Ovary (tissue), 3 donors: ENCODE results near the gene PARP11.

ENCODE experiments used
- CTCF ChIP-seq, 3 donors: fragments of 450-650 bp in 2 of 3; fragments of 200-600 bp in 1 of 3; IDR thresholded peaks; one replicate each; pipeline versions ENCODE4 v1.5.1 to v1.8.0; 2016 to 2022; ENCODE audit warnings: antibody characterized with exemption in 3 of 3, mild to moderate bottlenecking in 1 of 3
- EP300 ChIP-seq: sonication (generic); formaldehyde crosslinking; IDR thresholded peaks from one replicate; pipeline ENCODE4 v1.6.1; 2017; ENCODE audit warnings: antibody characterized with exemption
- POLR2A ChIP-seq: fragments of 450-650 bp; IDR thresholded peaks from one replicate; pipeline ENCODE4 v1.6.1; 2017; ENCODE audit warnings: antibody characterized with exemption, mild to moderate bottlenecking, moderate library complexity
- donor health status: DM: no; HTN: no; CAD: no.

- TF ChIP-seq CTCF (IDR thresholded peaks at IDR 0.05), result no peak
- no peak for TF ChIP-seq POLR2A
- no peak for TF ChIP-seq EP300
Measured at GRCh38 chr12:3921151-3921471, 47.9 kb upstream of the PARP11 start.
